Measurements from ENCODE around the gene PTGDR. TPM values are rescaled to one million over a fixed set of nuclear protein-coding genes. Genes with fewer than 3 reads are reported as not detected.
A peak's percentile ranks its signal among the peaks of the same experiment; 100 is the strongest.

Gene PTGDR
- 1 to 10 TPM in 3 of 4 donors, under 1 TPM in 1; 0.74 to 2.1 (median 1.6) TPM for total RNA-seq

- no peak for DNase-seq (ENCODE audit: low spot score)
- peak; percentile 41 for ATAC-seq (ENCODE audit: low FRiP score)
- TF ChIP-seq CTCF (IDR thresholded peaks at IDR 0.05): no peak
Measured at GRCh38 chr14:52267501-52268278, at the start of gene PTGDR. PTGDR (plus strand) TSS chr14:52267698; CDS start chr14:52267815, 117 bp downstream.

GRCh38 chr14:52219488-52220084 is 47.9 kb upstream of the PTGDR start:
- ATAC-seq (ENCODE audit: low FRiP score): peak; percentile 62
- no peak for TF ChIP-seq CTCF (IDR thresholded peaks at IDR 0.05)
- no peak for DNase-seq (ENCODE audit: low spot score)

- DNase-seq (ENCODE audit: low spot score) (no peak), ATAC-seq (ENCODE audit: low FRiP score) (no peak)
- no peak for TF ChIP-seq CTCF (IDR thresholded peaks at IDR 0.05)
Measured at GRCh38 chr14:52220924-52221811, 46.3 kb upstream of the PTGDR start.

- DNase-seq (ENCODE audit: low spot score): no peak
- TF ChIP-seq CTCF (IDR thresholded peaks at IDR 0.05): no peak
- no peak for ATAC-seq (ENCODE audit: low FRiP score)
Measured at GRCh38 chr14:52222901-52223300, 44.6 kb upstream of the PTGDR start.

- no peak for DNase-seq (ENCODE audit: low spot score)
- TF ChIP-seq CTCF (IDR thresholded peaks at IDR 0.05): no peak
- ATAC-seq (ENCODE audit: low FRiP score): no peak
Measured at GRCh38 chr14:52227619-52228222, 39.8 kb upstream of the PTGDR start.

- no peak for ATAC-seq (ENCODE audit: low FRiP score)
- DNase-seq (ENCODE audit: low spot score): no peak
- TF ChIP-seq CTCF (IDR thresholded peaks at IDR 0.05): no peak
Measured at GRCh38 chr14:52233693-52234092, 33.8 kb upstream of the PTGDR start.

Data from omental fat pad (tissue), 4 donors.